GM19238 (cell line): Measurements from ENCODE around the gene TMTC3.
"Not testable (repeated sequence)": the region's sequence is repeated elsewhere in the genome, so short reads cannot be mapped to it uniquely, and the experiment has no call there.

Source experiments
- DNase-seq: peaks from one replicate; pipeline ENCODE4 v3.0.0; 2011; ENCODE audit warnings: low spot score; ENCODE audit not compliant: insufficient read length

Gene TMTC3

GRCh38 chr12:88163371-88163770, 21.3 kb downstream of the TMTC3 start:
- no peak for DNase-seq

DNA sequence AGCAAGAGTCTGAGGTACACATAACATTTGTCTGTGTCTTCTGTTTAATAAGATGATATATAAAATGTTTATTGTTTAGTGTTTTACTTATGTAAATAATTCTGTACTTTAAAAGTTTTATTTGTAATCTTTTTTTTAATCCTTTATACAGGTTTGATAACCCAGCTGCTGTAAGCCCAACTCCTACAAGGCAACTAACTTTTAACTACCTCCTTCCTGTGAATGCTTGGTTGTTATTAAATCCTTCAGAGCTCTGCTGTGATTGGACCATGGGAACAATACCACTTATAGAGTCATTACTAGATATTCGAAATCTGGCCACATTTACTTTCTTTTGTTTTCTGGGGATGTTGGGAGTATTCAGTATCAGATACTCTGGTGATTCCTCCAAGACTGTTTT, 24.1 kb downstream of the TMTC3 start:
- DNase-seq, result no peak

DNA sequence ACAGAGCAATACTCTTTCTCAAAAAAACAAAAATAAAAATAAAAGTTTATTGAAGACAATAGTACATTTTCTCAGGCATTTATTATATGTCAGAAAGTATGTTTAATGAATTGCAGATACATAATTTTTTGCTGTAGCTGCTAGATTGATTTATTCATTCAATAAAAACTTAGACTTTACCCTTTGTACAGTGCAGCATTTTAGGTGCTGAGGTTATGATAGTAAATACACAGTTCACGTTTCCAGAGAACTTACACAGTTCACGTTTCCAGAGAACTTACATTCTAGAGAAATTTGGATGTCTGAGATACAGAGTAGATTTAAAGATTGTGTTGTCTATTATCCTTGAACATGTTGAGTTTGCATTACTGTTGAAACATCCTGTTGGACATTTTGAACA, 25.3 kb downstream of the TMTC3 start:
- no peak for DNase-seq

GRCh38 chr12:88172844-88173407, 30.8 kb downstream of the TMTC3 start:
- no peak for DNase-seq

- DNase-seq, result no peak
These were observed 33.4 kb downstream of the TMTC3 start for GRCh38 chr12:88175544-88175943.

- DNase-seq, result no peak
These were observed 37.4 kb downstream of the TMTC3 start for GRCh38 chr12:88179436-88180014.

DNA sequence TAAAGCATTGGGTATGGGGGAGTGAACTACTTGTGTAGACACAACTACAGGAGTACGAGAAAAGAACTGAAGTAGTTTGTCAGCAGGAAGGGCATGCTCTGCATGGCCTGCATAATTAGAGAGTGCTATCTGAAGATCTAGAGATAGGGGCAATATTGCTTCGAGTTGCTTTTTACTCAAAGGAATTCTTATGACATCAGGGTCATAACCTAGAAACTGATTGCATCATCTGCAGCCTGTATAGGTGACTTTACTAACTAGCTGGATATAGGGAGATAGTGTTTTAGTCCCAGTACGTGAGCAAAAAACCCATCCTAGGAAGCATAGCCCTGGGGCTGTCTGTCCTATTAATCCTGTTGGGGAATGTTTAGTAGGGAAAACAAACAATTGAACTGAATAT, 39.8 kb downstream of the TMTC3 start:
- no peak for DNase-seq

GRCh38 chr12:88182416-88182815, 40.3 kb downstream of the TMTC3 start:
- DNase-seq, result no peak

DNA sequence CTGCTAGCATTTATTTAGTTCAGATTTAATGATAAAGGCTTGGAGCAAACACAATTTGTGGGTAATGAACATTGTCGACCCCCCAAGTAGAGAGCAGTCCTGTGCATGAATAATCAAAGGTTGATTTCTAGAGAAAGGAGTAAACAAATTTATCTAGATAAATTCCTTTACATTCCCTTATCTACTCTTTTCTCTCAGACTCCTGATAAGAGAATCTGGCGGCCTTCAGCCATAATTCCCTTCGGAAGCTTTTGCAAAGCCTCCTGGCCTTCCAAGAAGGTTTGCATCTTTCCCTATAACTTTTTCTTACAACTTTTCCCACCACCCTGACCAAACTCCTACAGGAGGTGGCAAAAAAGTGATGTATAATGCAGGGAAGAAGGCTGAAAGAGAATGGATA, 42.1 kb downstream of the TMTC3 start:
- DNase-seq, result no peak

DNA sequence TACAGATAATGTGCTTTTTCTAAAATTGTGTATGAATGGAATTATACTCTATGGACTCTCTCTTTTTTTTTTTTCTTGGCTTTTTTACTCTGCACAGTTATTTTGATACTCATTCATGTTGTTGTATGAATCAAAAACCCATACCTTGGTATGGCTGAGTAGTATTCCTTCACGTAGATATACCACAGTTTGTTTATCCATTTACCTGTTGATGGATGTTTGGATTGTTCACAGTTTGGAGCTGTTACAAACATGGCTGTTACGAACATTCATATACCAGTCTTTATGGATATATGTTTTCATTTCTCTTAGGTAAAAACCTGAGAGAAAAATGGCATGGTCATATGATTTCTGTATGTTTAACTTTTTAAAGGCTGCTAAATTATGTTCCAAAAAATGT, 43.2 kb downstream of the TMTC3 start:
- DNase-seq, result no peak

DNA sequence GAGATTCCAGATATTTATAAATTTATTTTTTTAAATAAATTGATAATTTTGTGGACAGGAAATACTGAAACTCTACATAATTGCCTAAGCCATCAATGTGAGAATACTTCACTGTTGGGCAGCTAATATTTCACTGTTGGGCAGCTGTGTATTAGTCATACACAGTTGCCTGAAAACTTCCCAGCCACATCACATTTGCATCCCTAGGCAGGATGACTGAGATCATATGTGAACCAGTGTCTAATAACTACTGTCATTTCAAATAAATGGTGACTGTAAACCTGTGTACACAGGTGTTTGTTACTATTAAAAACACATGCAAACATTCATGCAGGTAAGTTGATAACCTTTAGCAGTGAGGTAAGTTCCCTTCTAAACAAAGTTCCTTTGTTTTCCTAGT, 43.9 kb downstream of the TMTC3 start:
- DNase-seq, result no peak

- no peak for DNase-seq
These were observed 45.5 kb downstream of the TMTC3 start for GRCh38 chr12:88187571-88187970.

GRCh38 chr12:88188180-88188579, 46.1 kb downstream of the TMTC3 start:
- DNase-seq, result no peak

- DNase-seq, result no peak
These were observed 50.3 kb downstream of the TMTC3 start for GRCh38 chr12:88192426-88192825.

- DNase-seq, result no peak
These were observed 52.8 kb downstream of the TMTC3 start for GRCh38 chr12:88194868-88195267.

- no peak for DNase-seq
These were observed 57.9 kb downstream of the TMTC3 start for GRCh38 chr12:88200029-88200428.

DNA sequence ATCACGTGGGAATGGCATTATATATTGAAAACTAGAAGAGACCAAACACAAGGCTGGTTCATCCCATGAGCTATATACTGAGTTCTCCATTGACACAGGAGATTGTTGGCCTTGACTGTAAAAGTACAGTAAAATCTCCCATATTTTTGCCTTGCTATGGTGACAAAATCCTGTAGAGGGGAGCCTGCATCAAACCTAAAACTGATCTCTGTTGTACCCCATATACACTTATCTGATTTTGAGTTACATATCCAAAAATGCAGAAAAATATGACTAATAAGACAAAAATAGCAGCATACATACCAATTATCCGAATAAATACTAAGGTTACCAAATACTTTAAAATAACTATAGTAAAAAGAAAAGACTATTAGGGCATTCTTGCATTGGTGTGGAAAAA, 60.4 kb downstream of the TMTC3 start:
- no peak for DNase-seq

GRCh38 chr12:88206601-88207000, 64.5 kb downstream of the TMTC3 start:
- DNase-seq, result no peak

DNA sequence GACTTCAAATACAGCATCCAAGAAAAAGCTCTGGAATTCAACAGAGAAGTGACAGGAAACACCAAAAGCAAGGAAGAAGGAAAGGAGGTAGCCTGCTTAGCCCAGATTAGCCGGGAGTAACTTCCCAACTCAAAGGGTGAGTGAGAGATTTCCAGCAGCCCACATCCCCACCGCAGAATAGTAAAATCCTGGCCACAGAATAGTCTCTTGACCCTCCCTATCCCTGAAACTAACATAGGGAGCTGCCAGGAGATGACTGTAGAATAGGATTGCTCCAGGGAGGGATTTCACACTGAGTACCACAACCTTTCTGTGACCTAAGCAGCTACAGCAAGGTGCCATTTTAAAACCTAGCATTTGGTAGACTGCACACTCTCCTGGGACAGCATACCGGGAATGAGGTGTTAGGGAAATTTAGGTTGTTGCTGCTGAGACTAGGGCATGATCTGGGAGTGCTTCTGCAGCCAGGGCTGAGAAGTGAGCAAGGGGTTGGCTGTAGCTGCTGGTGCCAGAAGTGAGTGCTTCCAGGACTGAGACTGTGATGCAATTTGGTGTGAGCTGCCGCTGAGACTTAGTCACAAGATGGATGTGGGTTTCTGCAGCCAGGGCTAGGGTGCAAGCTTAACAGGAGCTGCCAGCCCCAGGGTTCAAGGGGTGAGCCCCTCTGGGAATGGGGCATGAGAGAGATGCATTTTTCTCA, 66.0 kb downstream of the TMTC3 start:
- DNase-seq, result no peak

DNA sequence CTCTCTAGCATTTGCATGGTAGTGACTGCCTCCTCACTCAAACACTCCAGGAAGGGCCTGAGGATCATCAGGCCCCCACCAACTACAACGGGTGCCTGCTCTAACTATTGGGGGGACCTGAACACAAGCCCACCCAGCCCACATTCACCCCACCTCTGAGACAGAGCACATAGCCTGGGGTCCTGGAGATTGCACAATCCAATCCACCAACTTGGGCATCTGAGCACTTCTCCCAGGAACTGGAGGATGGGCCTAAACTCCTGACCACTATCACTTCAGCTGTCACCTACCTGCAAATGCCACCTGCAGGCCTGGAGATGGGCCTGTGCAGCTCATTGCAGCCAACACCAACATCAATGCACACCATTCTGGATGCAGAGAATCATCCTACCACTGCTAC, 66.6 kb downstream of the TMTC3 start:
- no peak for DNase-seq

GRCh38 chr12:88210311-88210710, 68.2 kb downstream of the TMTC3 start:
- not testable (repeated sequence) for DNase-seq

GRCh38 chr12:88218293-88218692, 76.2 kb downstream of the TMTC3 start:
- DNase-seq, result no peak

DNA sequence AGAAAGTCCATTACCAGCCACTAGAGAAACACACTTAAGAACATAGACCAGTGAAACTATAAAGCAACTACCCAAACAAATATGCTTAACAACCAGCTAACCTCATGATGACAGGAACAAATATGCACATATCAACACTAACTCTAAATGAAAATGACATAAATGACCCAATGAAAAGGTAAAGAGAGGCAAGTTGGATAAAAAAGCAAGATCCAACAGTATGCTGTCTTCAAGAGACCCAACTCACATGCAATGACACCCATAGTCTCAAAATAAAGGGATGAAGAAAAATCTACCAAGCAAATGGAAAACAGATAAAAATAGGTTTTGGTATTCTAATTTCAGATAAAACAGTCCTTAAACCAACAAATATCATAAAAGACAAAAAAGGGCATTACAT, 77.8 kb downstream of the TMTC3 start:
- DNase-seq, result no peak
